ENCODE data around the gene TCEA2. TPM values are rescaled to one million over a fixed set of nuclear protein-coding genes. Genes with fewer than 3 reads are reported as not detected.
A peak's percentile ranks its signal among the peaks of the same experiment; 100 is the strongest.

TCEA2 gene
- total and polyA plus RNA-seq, 9 of the 15 experiments (the other 6 are each of a cell fraction or from before 2014, with no cell fraction given), result 1.4 to 28.7 (median 5.4) TPM

- TF ChIP-seq GABPB1 (CRISPR knock-in tag; IDR thresholded peaks at IDR 0.05) (peak; percentile 73), SNIP1 (IDR thresholded peaks at IDR 0.05; ENCODE audit: low read depth) (no peak), HMGXB4 (CRISPR knock-in tag; IDR thresholded peaks at IDR 0.05) (peak; percentile 92; the same call in 1 of the 2 replicates), JUND (IDR thresholded peaks at IDR 0.05; ENCODE audit: borderline replicate concordance, low read depth, low read length) (0 out of 2 replicates have a peak, but pooled peaks have one; percentile 11), JUND (tag; IDR thresholded peaks at IDR 0.05; ENCODE audit: borderline replicate concordance, low read depth, low read length) (no peak), RAD21 (CRISPR knock-in tag; conservative IDR thresholded peaks at IDR 0.05 in 1 of 2, IDR thresholded peaks at IDR 0.05 in 1 of 2) (peak; percentile 60 to 73), ZNF76 (CRISPR knock-in tag; IDR thresholded peaks at IDR 0.05; ENCODE audit: borderline replicate concordance) (peak; percentile 22; the same call in 1 of the 2 replicates), RBFOX2 (IDR thresholded peaks at IDR 0.05; ENCODE audit: low read depth, low read length) (peak; percentile 83), POLR2G (IDR thresholded peaks at IDR 0.05; ENCODE audit: low read depth, low read length) (peak; percentile 85), ZNF282 (CRISPR knock-in tag; IDR thresholded peaks at IDR 0.05) (0 out of 2 replicates have a peak, but pooled peaks have one; percentile 63), TAL1 (IDR thresholded peaks at IDR 0.05) (no peak), CBX2 (IDR thresholded peaks at IDR 0.05; ENCODE audit: insufficient read depth, low read length, poor library complexity, severe bottlenecking) (no peak), FOXA3 (CRISPR knock-in tag; conservative IDR thresholded peaks at IDR 0.05 in 1 of 2, IDR thresholded peaks at IDR 0.05 in 1 of 2) (0 out of 4 replicates have a peak, but pooled peaks of 1 of the 2 experiments have one; percentile 17), NR4A1 (CRISPR knock-in tag; IDR thresholded peaks at IDR 0.05) (peak; percentile 78), NR4A1 (tag; IDR thresholded peaks at IDR 0.05) (no peak), KAT7 (CRISPR knock-in tag; IDR thresholded peaks at IDR 0.05; ENCODE audit: borderline replicate concordance) (peak; percentile 58; the same call in 1 of the 2 replicates), ERF (CRISPR knock-in tag; IDR thresholded peaks at IDR 0.05) (0 out of 2 replicates have a peak, but pooled peaks have one; percentile 45), GABPA (tag; conservative IDR thresholded peaks at IDR 0.05; ENCODE audit: low read depth) (peak; percentile 69)
- TF ChIP-seq, protein P1, sequence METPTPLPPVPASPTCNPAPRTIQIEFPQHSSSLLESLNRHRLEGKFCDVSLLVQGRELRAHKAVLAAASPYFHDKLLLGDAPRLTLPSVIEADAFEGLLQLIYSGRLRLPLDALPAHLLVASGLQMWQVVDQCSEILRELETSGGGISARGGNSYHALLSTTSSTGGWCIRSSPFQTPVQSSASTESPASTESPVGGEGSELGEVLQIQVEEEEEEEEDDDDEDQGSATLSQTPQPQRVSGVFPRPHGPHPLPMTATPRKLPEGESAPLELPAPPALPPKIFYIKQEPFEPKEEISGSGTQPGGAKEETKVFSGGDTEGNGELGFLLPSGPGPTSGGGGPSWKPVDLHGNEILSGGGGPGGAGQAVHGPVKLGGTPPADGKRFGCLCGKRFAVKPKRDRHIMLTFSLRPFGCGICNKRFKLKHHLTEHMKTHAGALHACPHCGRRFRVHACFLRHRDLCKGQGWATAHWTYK (CRISPR knock-in tag; IDR thresholded peaks at IDR 0.05), result peak; percentile 58; the same call in 1 of the 2 replicates
- TF ChIP-seq, protein P2, sequence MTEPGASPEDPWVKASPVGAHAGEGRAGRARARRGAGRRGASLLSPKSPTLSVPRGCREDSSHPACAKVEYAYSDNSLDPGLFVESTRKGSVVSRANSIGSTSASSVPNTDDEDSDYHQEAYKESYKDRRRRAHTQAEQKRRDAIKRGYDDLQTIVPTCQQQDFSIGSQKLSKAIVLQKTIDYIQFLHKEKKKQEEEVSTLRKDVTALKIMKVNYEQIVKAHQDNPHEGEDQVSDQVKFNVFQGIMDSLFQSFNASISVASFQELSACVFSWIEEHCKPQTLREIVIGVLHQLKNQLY (CRISPR knock-in tag; conservative IDR thresholded peaks at IDR 0.05), result no peak
- TF ChIP-seq, protein P3, sequence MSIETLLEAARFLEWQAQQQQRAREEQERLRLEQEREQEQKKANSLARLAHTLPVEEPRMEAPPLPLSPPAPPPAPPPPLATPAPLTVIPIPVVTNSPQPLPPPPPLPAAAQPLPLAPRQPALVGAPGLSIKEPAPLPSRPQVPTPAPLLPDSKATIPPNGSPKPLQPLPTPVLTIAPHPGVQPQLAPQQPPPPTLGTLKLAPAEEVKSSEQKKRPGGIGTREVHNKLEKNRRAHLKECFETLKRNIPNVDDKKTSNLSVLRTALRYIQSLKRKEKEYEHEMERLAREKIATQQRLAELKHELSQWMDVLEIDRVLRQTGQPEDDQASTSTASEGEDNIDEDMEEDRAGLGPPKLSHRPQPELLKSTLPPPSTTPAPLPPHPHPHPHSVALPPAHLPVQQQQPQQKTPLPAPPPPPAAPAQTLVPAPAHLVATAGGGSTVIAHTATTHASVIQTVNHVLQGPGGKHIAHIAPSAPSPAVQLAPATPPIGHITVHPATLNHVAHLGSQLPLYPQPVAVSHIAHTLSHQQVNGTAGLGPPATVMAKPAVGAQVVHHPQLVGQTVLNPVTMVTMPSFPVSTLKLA (conservative IDR thresholded peaks at IDR 0.05), result peak; percentile 23 to 63; a peak in 1 of 4 replicates
Observed at GRCh38 chr20:64038565-64039292, 24.3 kb upstream of the TCEA2 start (continued).
